Fibroblast of lung (primary cell): ENCODE measurements around the gene CCL25.

ENCODE experiments used
- CTCF ChIP-seq, 2 donors: IDR thresholded peaks in 1 of 2; conservative IDR thresholded peaks in 1 of 2; 1 replicate in 1 of 2; 2 replicates in 1 of 2; pipeline ENCODE4 v1.5.1; 2011 to 2012; ENCODE audit warnings: low read length in 2 of 2, control low read depth in 1 of 2, inconsistent platforms in 1 of 2, low read depth in 1 of 2, mild to moderate bottlenecking in 1 of 2
- EZH2 ChIP-seq: IDR thresholded peaks from 2 replicates; pipeline ENCODE4 v1.5.1; 2012; ENCODE audit warnings: low read length, control low read depth, mild to moderate bottlenecking; ENCODE audit errors: missing control alignments

GRCh38 chr19:8039231-8039630 lies 13.3 kb upstream of the CCL25 start:
- TF ChIP-seq EZH2: no peak
- TF ChIP-seq CTCF (conservative IDR thresholded peaks at IDR 0.05 in 1 of 2, IDR thresholded peaks at IDR 0.05 in 1 of 2; ENCODE audit: low read depth in 1 of 2, low read length in 2 of 2): no peak
